ENCODE data around the gene BRD1. TPM values are rescaled to one million over a fixed set of nuclear protein-coding genes. Genes with fewer than 3 reads are reported as not detected.

The BRD1 gene
- total RNA-seq, 3 donors from 2014 or later: 33.4 to 51.3 (median 48.4) TPM

- no peak for TF ChIP-seq CTCF (IDR thresholded peaks at IDR 0.05)
- no peak for ATAC-seq
- H3K4me1 ChIP-seq (ENCODE audit: low read depth): no peaks in the 10 kb centered on the region
Measured at GRCh38 chr22:49811020-49811791, 16.5 kb downstream of the BRD1 start.

GRCh38 chr22:49810363-49811019 lies 17.2 kb downstream of the BRD1 start:
- Histone ChIP-seq H3K9me3 (no peaks in the 10 kb centered on the region), H3K36me3 (ENCODE audit: low read depth) (no peaks in the 10 kb centered on the region), H3K4me3 (no peak overlapping the region), H3K4me1 (ENCODE audit: low read depth) (no peaks in the 10 kb centered on the region)
- no peak for TF ChIP-seq CTCF (IDR thresholded peaks at IDR 0.05)
- DNase-seq: peak in 1 of 3 donors; percentile 19
- intact Hi-C loops (cut with DNase I, micrococcal nuclease): no loop called here
- no peak for ATAC-seq

More at GRCh38 chr22:49811020-49811791, 16.5 kb downstream of the BRD1 start:
- no peaks in the 10 kb centered on the region for H3K36me3 ChIP-seq (ENCODE audit: low read depth)
- H3K9me3 ChIP-seq: no peaks in the 10 kb centered on the region
- no peak overlapping the region for H3K4me3 ChIP-seq
- DNase-seq: no peak
- intact Hi-C loops (cut with DNase I, micrococcal nuclease): no loop called here

GRCh38 chr22:49807780-49808708 lies 19.6 kb downstream of the BRD1 start:
- DNase-seq (peak in 1 of 3 donors; percentile 30), ATAC-seq (peak; percentile 51)
- no peaks in the 10 kb centered on the region for H3K4me1 ChIP-seq (ENCODE audit: low read depth)
- no peak overlapping the region for H3K4me3 ChIP-seq
- TF ChIP-seq CTCF (IDR thresholded peaks at IDR 0.05): no peak
- intact Hi-C loops (cut with DNase I, micrococcal nuclease): no loop called here
- no peaks in the 10 kb centered on the region for H3K36me3 ChIP-seq (ENCODE audit: low read depth)
- no peaks in the 10 kb centered on the region for H3K9me3 ChIP-seq

GRCh38 chr22:49807129-49807528 lies 20.5 kb downstream of the BRD1 start:
- Histone ChIP-seq H3K4me1 (ENCODE audit: low read depth) (no peaks in the 10 kb centered on the region), H3K4me3 (no peak overlapping the region), H3K36me3 (ENCODE audit: low read depth) (no peaks in the 10 kb centered on the region), H3K9me3 (no peaks in the 10 kb centered on the region)
- DNase-seq (no peak), ATAC-seq (no peak)
- intact Hi-C loops (cut with DNase I, micrococcal nuclease): no loop called here
- no peak for TF ChIP-seq CTCF (IDR thresholded peaks at IDR 0.05)

- TF ChIP-seq CTCF (IDR thresholded peaks at IDR 0.05): no peak
- Histone ChIP-seq H3K4me1 (ENCODE audit: low read depth) (no peaks in the 10 kb centered on the region), H3K4me3 (no peak overlapping the region), H3K36me3 (ENCODE audit: low read depth) (no peaks in the 10 kb centered on the region), H3K9me3 (no peaks in the 10 kb centered on the region)
- ATAC-seq (no peak), DNase-seq (no peak)
- intact Hi-C loops (cut with DNase I, micrococcal nuclease): no loop called here
Measured at GRCh38 chr22:49803737-49804375, 23.8 kb downstream of the BRD1 start.

All from mucosa of descending colon (tissue), 3 donors.